ENCODE results near the gene DNAJC13.

DNA sequence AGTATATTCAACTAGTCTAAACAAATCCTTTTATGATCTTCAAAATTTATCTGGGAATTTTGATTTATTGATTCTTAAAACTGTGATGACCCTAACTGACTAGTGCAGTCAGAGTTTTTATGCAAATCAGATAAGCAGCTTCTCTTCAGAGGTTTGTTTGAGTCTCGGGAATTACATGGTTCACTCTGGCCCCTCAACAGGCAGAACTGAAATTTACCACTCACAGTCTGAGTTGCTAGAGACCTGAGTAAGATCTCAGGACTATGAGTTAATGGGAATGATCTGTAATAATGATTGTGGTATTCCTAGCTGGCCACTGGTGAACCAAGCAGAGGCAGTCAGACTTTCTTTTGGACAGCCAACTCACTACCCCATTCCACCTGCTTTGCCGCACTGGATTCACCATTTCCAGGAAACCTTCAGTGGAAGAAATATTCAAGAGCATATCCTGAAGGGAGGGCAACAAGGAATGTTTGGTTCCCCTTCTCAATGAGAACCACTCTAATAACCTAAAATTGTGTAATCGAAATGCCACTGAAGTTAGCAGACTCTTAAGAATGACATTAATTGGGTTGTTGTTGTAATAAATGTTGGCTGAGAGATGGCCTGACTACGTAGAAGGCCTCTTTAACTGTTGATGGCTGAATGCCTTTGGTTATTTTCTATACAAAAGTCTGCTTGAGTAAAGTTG is 11.5 kb upstream of the DNAJC13 start:
- TF ChIP-seq, protein P1, sequence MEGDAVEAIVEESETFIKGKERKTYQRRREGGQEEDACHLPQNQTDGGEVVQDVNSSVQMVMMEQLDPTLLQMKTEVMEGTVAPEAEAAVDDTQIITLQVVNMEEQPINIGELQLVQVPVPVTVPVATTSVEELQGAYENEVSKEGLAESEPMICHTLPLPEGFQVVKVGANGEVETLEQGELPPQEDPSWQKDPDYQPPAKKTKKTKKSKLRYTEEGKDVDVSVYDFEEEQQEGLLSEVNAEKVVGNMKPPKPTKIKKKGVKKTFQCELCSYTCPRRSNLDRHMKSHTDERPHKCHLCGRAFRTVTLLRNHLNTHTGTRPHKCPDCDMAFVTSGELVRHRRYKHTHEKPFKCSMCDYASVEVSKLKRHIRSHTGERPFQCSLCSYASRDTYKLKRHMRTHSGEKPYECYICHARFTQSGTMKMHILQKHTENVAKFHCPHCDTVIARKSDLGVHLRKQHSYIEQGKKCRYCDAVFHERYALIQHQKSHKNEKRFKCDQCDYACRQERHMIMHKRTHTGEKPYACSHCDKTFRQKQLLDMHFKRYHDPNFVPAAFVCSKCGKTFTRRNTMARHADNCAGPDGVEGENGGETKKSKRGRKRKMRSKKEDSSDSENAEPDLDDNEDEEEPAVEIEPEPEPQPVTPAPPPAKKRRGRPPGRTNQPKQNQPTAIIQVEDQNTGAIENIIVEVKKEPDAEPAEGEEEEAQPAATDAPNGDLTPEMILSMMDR (IDR thresholded peaks at IDR 0.05) = no peak
- TF ChIP-seq EZH2 (IDR thresholded peaks at IDR 0.05; ENCODE audit: borderline replicate concordance, insufficient read depth, low read depth, low read length, poor library complexity, severe bottlenecking) = no peak
